OCI-LY3 (cell line): ENCODE results near the gene ABCG5.

Experiments
- H2AFZ ChIP-seq: fragments of 200-600, 300-600 bp; shearing (Covaris generic); 2 replicates; pipeline ENCODE4 v1.6.0; 2014; ENCODE audit warnings: antibody characterized with exemption, low read depth, low read length
- H3K27ac ChIP-seq: fragments of 200-600, 300-600 bp; sonication (generic); 2 replicates; pipeline ENCODE4 v1.5.1; 2014; ENCODE audit warnings: mild to moderate bottlenecking, low read length, moderate library complexity, mixed read lengths
- H3K27me3 ChIP-seq: fragments of 200-600, 300-600 bp; sonication (generic); 2 replicates; pipeline ENCODE4 v1.6.1; 2014; ENCODE audit warnings: low read depth, low read length, mixed read lengths
- H3K36me3 ChIP-seq: fragments of 200-600, 300-600 bp; sonication (generic); replicated peaks from 2 replicates; pipeline ENCODE3; 2014; ENCODE audit warnings: low read depth, low read length, mixed read lengths
- H3K4me1 ChIP-seq: fragments of 300-600, 200-600 bp; sonication (generic); 2 replicates; pipeline ENCODE4 v1.6.1; 2014; ENCODE audit warnings: low read length, mixed read lengths
- H3K4me2 ChIP-seq: fragments of 200-600, 300-600 bp; sonication (generic); 2 replicates; pipeline ENCODE4 v1.6.1; 2014; ENCODE audit warnings: low read length, mixed read lengths
- H3K4me3 ChIP-seq: fragments of 300-600, 200-600 bp; sonication (generic); 2 replicates; pipeline ENCODE4 v1.5.1; 2014; ENCODE audit warnings: antibody characterized with exemption, mild to moderate bottlenecking, low read length, moderate library complexity
- H3K79me2 ChIP-seq: fragments of 300-600, 200-600 bp; shearing (Covaris generic); 2 replicates; pipeline ENCODE4 v1.6.1; 2014; ENCODE audit warnings: mild to moderate bottlenecking, low read length, mixed read lengths
- H3K9ac ChIP-seq: fragments of 300-600, 200-600 bp; shearing (Covaris generic); 2 replicates; pipeline ENCODE4 v1.6.0; 2014; ENCODE audit warnings: mild to moderate bottlenecking, low read length, moderate library complexity
- H3K9me3 ChIP-seq: fragments of 200-600, 300-600 bp; shearing (Covaris generic); 2 replicates; pipeline ENCODE4 v1.6.1; 2014; ENCODE audit warnings: low read length, mixed read lengths; ENCODE audit not compliant: insufficient read depth
- H4K20me1 ChIP-seq: fragments of 200-600, 300-600 bp; sonication (generic); 2 replicates; pipeline ENCODE4 v1.6.1; 2016; ENCODE audit warnings: low read length, mixed read lengths; ENCODE audit not compliant: insufficient read depth
- CTCF ChIP-seq: fragments of 200-600, 300-600 bp; sonication (generic); IDR thresholded peaks from 2 replicates; pipeline ENCODE4 v1.5.1; 2014; ENCODE audit warnings: antibody characterized with exemption, low read length, low read depth
- EZH2phosphoT487 ChIP-seq: fragments of 200-600 bp; shearing (Covaris generic); IDR thresholded peaks from 2 replicates; pipeline ENCODE4 v1.6.1; 2018; ENCODE audit warnings: antibody characterized with exemption, mixed run types, low read depth

The ABCG5 gene

GRCh38 chr2:43838560-43839267 is at the start of gene ABCG5, which contains the start of gene ABCG8:
Gene ABCG5 (minus strand): TSS chr2:43838839. CDS start chr2:43838679, 160 bp downstream.
Gene ABCG8 (plus strand): TSS chr2:43838971. CDS start chr2:43839054, 83 bp downstream.
- Histone ChIP-seq H3K9me3 (no peaks in the 10 kb centered on the region), H3K27ac (no peak within 1 kb of the TSS), H3K36me3 (no peaks in the 10 kb centered on the region), H4K20me1 (no peaks in the 10 kb centered on the region), H3K79me2 (no peaks in the 10 kb centered on the region), H3K9ac (no peak within 1 kb of the TSS), H3K4me3 (no peak within 1 kb of the TSS), H3K27me3 (no peaks in the 10 kb centered on the region), H3K4me1 (no peaks in the 10 kb centered on the region), H3K4me2 (no peak within 1 kb of the TSS), H2AFZ (no peak within 1 kb of the TSS)
- TF ChIP-seq EZH2phosphoT487 (no peak), CTCF (no peak)

- Histone ChIP-seq H3K36me3 (peaks cover 49% of the 10 kb centered on the region), H3K27me3 (no peaks in the 10 kb centered on the region), H3K4me2 (no peak overlapping the region), H2AFZ (no peak overlapping the region), H3K27ac (no peak overlapping the region), H3K9ac (no peak overlapping the region), H3K4me1 (no peaks in the 10 kb centered on the region), H3K79me2 (no peaks in the 10 kb centered on the region), H3K4me3 (no peak overlapping the region), H3K9me3 (no peaks in the 10 kb centered on the region), H4K20me1 (no peaks in the 10 kb centered on the region)
- no peak for TF ChIP-seq EZH2phosphoT487
- TF ChIP-seq CTCF, result no peak
Observed at GRCh38 chr2:43887176-43887575, 48.5 kb upstream of the ABCG5 start.

- H3K4me2 ChIP-seq, result no peak overlapping the region
- no peaks in the 10 kb centered on the region for H3K27me3 ChIP-seq
- TF ChIP-seq EZH2phosphoT487 (no peak), CTCF (no peak)
Observed at GRCh38 chr2:43885132-43885632, 46.5 kb upstream of the ABCG5 start.

GRCh38 chr2:43884689-43885088 is 46.0 kb upstream of the ABCG5 start:
- H3K9me3 ChIP-seq, result no peaks in the 10 kb centered on the region
- TF ChIP-seq CTCF (no peak), EZH2phosphoT487 (no peak)
- no peak overlapping the region for H2AFZ ChIP-seq
- H3K4me3 ChIP-seq, result no peak overlapping the region
- no peaks in the 10 kb centered on the region for H3K4me1 ChIP-seq
- H3K4me2 ChIP-seq, result no peak overlapping the region
- no peaks in the 10 kb centered on the region for H4K20me1 ChIP-seq
- no peak overlapping the region for H3K9ac ChIP-seq
- H3K79me2 ChIP-seq, result no peaks in the 10 kb centered on the region
- H3K36me3 ChIP-seq, result peaks cover 32% of the 10 kb centered on the region
- H3K27ac ChIP-seq, result no peak overlapping the region
- no peaks in the 10 kb centered on the region for H3K27me3 ChIP-seq

More at GRCh38 chr2:43885132-43885632, 46.5 kb upstream of the ABCG5 start:
- no peaks in the 10 kb centered on the region for H3K79me2 ChIP-seq
- H3K27ac ChIP-seq, result no peak overlapping the region
- H2AFZ ChIP-seq, result no peak overlapping the region
- no peaks in the 10 kb centered on the region for H4K20me1 ChIP-seq
- peaks cover 36% of the 10 kb centered on the region for H3K36me3 ChIP-seq
- H3K4me3 ChIP-seq, result no peak overlapping the region
- no peaks in the 10 kb centered on the region for H3K4me1 ChIP-seq
- H3K9me3 ChIP-seq, result no peaks in the 10 kb centered on the region
- H3K9ac ChIP-seq, result no peak overlapping the region
